HG02885 (cell line): Measurements from ENCODE around the gene PUS3.
"Not testable (repeated sequence)": the region's sequence is repeated elsewhere in the genome, so short reads cannot be mapped to it uniquely, and the experiment has no call there.

Source experiments
- ATAC-seq: cut with Tn5 transposase; IDR thresholded peaks from one replicate; pipeline ENCODE4 v1.9.1; 2021; ENCODE audit warnings: mild to moderate bottlenecking; ENCODE audit not compliant: unreplicated experiment, poor library complexity

The PUS3 gene

DNA sequence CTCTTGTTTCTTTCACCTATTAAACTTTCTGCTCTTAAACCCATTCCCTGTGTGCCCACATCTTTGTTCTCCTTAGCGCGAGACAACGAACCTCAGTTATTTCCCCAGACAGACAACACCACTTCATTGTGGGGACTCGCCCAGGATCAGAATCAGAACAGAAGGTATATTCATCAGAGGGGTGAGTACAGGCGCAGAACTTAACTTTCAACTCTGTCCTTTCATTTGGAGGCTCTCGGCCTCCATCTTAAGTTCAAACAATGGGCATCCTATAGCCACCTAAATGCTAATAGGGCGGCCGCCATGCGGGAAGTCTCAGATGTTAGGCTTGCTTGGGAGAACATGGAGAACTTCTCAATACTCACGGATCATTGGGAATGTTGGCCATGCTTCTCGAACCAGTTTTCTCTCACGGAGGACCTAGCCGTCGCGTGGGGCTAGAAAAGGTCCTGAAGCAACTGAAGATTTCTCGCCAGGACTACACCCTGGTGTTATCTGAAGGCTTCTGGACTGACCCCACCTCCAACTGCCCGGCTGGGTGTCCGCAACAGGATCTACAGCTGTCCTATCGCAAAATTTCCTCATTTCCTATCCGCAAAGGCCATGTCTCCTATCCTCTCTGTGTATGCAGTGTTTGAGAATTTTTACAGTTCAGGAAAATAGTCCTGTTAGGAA is 29.0 kb downstream of the PUS3 start:
- no peak for ATAC-seq

- no peak for ATAC-seq
Measured at GRCh38 chr11:125872138-125872491, 30.9 kb downstream of the PUS3 start.

DNA sequence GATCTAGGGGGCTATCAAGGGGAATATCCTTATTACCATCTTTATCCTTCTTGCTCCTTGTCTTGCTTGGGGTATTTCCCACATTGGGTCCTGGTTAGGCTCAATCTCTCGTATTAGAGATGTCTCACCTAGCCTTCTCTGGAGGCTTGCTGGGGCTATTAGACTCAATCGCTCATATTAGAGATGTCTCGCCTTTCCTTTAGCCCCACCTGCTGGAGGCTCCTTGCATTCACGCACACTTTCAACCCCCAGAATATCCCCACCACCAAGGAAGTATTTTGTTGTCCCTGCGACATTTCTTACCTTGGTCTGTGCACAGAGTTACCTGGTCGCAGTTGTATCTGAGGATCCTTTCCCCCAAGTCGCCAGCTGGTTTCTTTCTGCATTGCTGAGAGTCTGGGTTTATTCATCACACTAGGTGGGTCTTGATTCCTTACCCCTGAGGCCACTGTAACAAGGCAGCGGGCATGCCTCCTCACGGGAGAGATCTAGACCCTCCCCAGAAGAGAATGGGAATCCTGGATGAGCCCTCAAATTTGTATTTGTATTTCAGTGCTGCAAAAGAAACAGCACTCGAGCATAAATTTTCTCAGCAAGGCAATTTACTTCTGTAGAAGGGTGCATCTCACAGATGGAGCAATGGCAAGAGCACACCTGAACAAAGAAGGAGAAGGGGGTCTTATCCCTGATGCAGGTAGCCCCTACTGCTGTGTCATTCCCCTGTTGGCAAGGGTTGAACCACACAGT is 31.4 kb downstream of the PUS3 start:
- no peak for ATAC-seq

GRCh38 chr11:125869521-125869920 is 33.5 kb downstream of the PUS3 start:
- no peak for ATAC-seq

DNA sequence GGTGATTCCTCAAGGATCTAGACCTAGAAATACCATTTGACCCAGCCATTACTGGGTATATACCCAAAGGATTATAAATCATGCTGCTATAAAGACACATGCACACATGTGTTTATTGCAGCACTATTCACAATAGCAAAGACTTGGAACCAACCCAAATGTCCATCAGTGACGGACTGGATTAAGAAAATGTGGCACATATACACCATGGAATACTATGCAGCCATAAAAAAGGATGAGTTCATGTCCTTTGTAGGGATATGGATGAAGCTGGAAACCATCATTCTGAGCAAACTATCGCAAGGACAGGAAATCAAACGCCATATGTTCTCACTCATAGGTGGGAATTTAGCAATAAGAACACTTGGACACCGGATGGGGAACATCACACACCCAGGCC is 37.7 kb downstream of the PUS3 start:
- ATAC-seq: not testable (repeated sequence)

- not testable (repeated sequence) for ATAC-seq
Measured at GRCh38 chr11:125862786-125863185, 40.2 kb downstream of the PUS3 start.

- not testable (repeated sequence) for ATAC-seq
Measured at GRCh38 chr11:125857670-125858069, 45.3 kb downstream of the PUS3 start.

DNA sequence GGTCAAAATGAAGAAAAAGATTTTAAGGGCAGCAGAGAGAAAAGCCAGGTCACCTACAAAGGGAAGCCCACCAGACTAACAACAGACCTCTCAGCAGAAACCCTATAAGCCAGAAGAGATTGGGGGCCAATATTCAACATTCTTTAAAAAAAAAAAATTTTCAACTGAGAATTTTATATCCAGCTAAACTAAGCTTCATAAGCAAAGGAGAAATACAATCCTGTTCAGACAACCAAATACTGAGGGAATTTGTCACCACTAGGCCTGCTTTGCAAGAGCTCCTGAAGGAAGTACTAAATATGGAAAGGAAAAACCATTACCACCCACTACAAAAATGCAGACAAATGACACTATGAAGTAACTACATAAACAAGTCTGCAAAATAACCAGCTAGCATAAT is 56.8 kb downstream of the PUS3 start:
- no peak for ATAC-seq
